ENCODE measurements around the gene BCL3.

The BCL3 gene

DNA sequence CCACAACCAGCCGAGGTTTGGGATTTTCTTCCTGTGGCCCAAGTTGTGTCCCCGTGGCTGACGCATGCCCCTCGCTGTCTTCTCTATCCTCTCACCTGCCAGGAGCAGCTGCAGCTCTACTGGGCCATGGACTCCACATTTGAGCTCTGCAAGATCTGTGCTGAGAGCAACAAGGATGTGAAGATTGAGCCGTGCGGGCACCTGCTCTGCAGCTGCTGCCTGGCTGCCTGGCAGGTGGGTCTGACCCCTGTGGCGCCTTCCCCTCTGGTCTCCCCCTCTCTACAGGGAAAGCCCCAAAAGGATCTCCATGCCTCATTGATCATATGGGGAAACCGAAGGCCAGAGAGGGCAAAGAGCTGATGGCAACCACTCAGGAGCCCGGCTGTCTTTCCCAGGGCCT, 43.8 kb downstream of the BCL3 start:
- H3K27ac ChIP-seq (ENCODE audit: extremely low read depth, low read depth, low read length): no peak overlapping the region
- H3K36me3 ChIP-seq (ENCODE audit: control insufficient read depth in 2 of 2, insufficient read depth in 1 of 2, low read length in 2 of 2): no peaks in the 10 kb centered on the region
- ChIA-PET POLR2A (interaction anchor here (0.5 kb wide), 1 partner anchor 242 kb away, joined by 3 read pairs; no protein-coding TSS in a partner anchor), CTCF (interaction anchor here (0.6 to 2.2 kb wide), 4 partner anchors 8 to 52 kb away, joined by 3 to 11 read pairs (median 5); no protein-coding TSS in a partner anchor)
- no peaks in the 10 kb centered on the region for H3K9me3 ChIP-seq (ENCODE audit: control insufficient read depth, insufficient read depth, low read depth, low read length)
- no peak overlapping the region for H3K4me3 ChIP-seq (ENCODE audit: low read depth, low read length)
- TF ChIP-seq ZNF561 (tag by site-specific recombination; IDR thresholded peaks at IDR 0.05; ENCODE audit: borderline replicate concordance) (no peak), ZNF19 (tag by site-specific recombination; IDR thresholded peaks at IDR 0.05; ENCODE audit: low read depth) (no peak), PRDM1 (tag by site-specific recombination; IDR thresholded peaks at IDR 0.05) (no peak), ZNF521 (tag by site-specific recombination; IDR thresholded peaks at IDR 0.05) (no peak), WT1 (tag by site-specific recombination; IDR thresholded peaks at IDR 0.05) (no peak), ZFP37 (tag by site-specific recombination; IDR thresholded peaks at IDR 0.05) (no peak), ZNF660 (tag by site-specific recombination; IDR thresholded peaks at IDR 0.05) (no peak), ZNF23 (tag by site-specific recombination; IDR thresholded peaks at IDR 0.05; ENCODE audit: borderline replicate concordance) (no peak)
- TF ChIP-seq, protein P1, sequence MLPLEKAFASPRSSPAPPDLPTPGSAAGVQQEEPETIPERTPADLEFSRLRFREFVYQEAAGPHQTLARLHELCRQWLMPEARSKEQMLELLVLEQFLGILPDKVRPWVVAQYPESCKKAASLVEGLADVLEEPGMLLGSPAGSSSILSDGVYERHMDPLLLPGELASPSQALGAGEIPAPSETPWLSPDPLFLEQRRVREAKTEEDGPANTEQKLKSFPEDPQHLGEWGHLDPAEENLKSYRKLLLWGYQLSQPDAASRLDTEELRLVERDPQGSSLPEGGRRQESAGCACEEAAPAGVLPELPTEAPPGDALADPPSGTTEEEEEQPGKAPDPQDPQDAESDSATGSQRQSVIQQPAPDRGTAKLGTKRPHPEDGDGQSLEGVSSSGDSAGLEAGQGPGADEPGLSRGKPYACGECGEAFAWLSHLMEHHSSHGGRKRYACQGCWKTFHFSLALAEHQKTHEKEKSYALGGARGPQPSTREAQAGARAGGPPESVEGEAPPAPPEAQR (tag by site-specific recombination; IDR thresholded peaks at IDR 0.05): no peak
- TF ChIP-seq, protein P2, sequence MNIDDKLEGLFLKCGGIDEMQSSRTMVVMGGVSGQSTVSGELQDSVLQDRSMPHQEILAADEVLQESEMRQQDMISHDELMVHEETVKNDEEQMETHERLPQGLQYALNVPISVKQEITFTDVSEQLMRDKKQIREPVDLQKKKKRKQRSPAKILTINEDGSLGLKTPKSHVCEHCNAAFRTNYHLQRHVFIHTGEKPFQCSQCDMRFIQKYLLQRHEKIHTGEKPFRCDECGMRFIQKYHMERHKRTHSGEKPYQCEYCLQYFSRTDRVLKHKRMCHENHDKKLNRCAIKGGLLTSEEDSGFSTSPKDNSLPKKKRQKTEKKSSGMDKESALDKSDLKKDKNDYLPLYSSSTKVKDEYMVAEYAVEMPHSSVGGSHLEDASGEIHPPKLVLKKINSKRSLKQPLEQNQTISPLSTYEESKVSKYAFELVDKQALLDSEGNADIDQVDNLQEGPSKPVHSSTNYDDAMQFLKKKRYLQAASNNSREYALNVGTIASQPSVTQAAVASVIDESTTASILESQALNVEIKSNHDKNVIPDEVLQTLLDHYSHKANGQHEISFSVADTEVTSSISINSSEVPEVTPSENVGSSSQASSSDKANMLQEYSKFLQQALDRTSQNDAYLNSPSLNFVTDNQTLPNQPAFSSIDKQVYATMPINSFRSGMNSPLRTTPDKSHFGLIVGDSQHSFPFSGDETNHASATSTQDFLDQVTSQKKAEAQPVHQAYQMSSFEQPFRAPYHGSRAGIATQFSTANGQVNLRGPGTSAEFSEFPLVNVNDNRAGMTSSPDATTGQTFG (tag by site-specific recombination; IDR thresholded peaks at IDR 0.05; ENCODE audit: borderline replicate concordance): no peak
- no peaks in the 10 kb centered on the region; the same call in 1 of the 2 replicates for H3K4me1 ChIP-seq (ENCODE audit: control insufficient read depth, insufficient read depth, low read length)

DNA sequence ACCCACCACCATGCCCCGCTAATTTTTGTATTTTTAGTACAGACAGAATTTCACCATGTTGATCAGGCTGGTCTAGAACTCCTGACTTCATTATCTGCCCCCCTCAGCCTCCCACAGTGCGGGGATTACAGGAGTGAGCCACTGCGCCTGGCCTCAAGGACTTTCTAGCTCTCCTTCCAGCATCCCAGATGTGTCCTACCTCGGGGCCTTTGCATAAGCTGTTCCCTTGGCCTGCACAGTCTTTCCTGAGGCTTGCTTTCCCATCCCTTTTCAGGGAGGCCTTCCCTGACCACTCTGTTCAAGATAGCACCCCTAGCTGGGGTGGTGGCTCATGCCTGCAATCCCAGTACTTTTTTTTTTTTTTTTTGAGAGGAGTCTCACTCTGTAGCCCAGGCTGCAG, 46.1 kb downstream of the BCL3 start:
- Histone ChIP-seq H3K27ac (ENCODE audit: extremely low read depth, low read depth, low read length) (no peak overlapping the region), H3K4me1 (ENCODE audit: control insufficient read depth, insufficient read depth, low read length) (no peaks in the 10 kb centered on the region; the same call in 1 of the 2 replicates), H3K9me3 (ENCODE audit: control insufficient read depth, insufficient read depth, low read depth, low read length) (no peaks in the 10 kb centered on the region), H3K4me3 (ENCODE audit: low read depth, low read length) (no peak overlapping the region), H3K36me3 (ENCODE audit: control insufficient read depth in 2 of 2, insufficient read depth in 1 of 2, low read length in 2 of 2) (no peaks in the 10 kb centered on the region)
- CTCF ChIA-PET: interaction anchor here (0.8 to 2.8 kb wide), 5 partner anchors 10 to 71 kb away, joined by 3 to 22 read pairs (median 5); partner anchors contain the start of gene NECTIN2
- no peak for TF ChIP-seq SP3 (tag by site-specific recombination; IDR thresholded peaks at IDR 0.05)
- TF ChIP-seq ZNF843 (tag by site-specific recombination; IDR thresholded peaks at IDR 0.05): no peak
- peak; percentile 91 for TF ChIP-seq ZNF623 (tag by site-specific recombination; IDR thresholded peaks at IDR 0.05)
- TF ChIP-seq, protein P3, sequence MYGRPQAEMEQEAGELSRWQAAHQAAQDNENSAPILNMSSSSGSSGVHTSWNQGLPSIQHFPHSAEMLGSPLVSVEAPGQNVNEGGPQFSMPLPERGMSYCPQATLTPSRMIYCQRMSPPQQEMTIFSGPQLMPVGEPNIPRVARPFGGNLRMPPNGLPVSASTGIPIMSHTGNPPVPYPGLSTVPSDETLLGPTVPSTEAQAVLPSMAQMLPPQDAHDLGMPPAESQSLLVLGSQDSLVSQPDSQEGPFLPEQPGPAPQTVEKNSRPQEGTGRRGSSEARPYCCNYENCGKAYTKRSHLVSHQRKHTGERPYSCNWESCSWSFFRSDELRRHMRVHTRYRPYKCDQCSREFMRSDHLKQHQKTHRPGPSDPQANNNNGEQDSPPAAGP (tag by site-specific recombination; IDR thresholded peaks at IDR 0.05): no peak
- no peak for TF ChIP-seq ZNF302 (tag by site-specific recombination; IDR thresholded peaks at IDR 0.05; ENCODE audit: low read depth)
- no peak for TF ChIP-seq ZNF664 (tag by site-specific recombination; IDR thresholded peaks at IDR 0.05)
- TF ChIP-seq ZNF624 (tag by site-specific recombination; IDR thresholded peaks at IDR 0.05): no peak
- POLR2A ChIA-PET: interaction anchor here (0.7 kb wide), 2 partner anchors 164 to 1257 kb away, joined by 3 to 4 read pairs; no protein-coding TSS in a partner anchor
